SK-N-MC (cell line): ENCODE measurements around the gene PLEKHH3.
A peak's percentile ranks its signal among the peaks of the same experiment; 100 is the strongest.

ENCODE experiments used
- DNase-seq: peaks from one replicate; pipeline ENCODE4 v3.0.0-alpha.2; 2011; ENCODE audit warnings: low read depth, low spot score
- H3K27ac ChIP-seq: fragments of 200-600 bp; sonication (generic); 2 replicates; pipeline ENCODE4 v1.5.1; 2016; ENCODE audit warnings: mixed run types
- H3K36me3 ChIP-seq: fragments of 200-600 bp; sonication (generic); 2 replicates; pipeline ENCODE4 v1.6.1; 2017; ENCODE audit warnings: antibody characterized with exemption, low read length, mixed read lengths; ENCODE audit not compliant: insufficient read depth
- H3K4me3 ChIP-seq: fragments of 200-600 bp; sonication (generic); 2 replicates; pipeline ENCODE4 v1.5.1; 2016
- H3K9ac ChIP-seq: fragments of 200-600 bp; sonication (generic); 2 replicates; pipeline ENCODE4 v1.8.0; 2017; ENCODE audit warnings: mixed run types, mixed read lengths; ENCODE audit not compliant: insufficient read length
- H3K9me3 ChIP-seq: fragments of 200-600 bp; sonication (generic); 2 replicates; pipeline ENCODE4 v1.6.1; 2017; ENCODE audit warnings: low read depth, mild to moderate bottlenecking, antibody characterized with exemption, low read length, moderate library complexity, mixed read lengths
- EZH2 ChIP-seq: fragments of 200-600 bp; sonication (generic); IDR thresholded peaks from one replicate; pipeline ENCODE4 v1.6.1; 2017; ENCODE audit warnings: antibody characterized with exemption
- FOXP2 ChIP-seq: optimal IDR thresholded peaks from 2 replicates; pipeline ENCODE3; 2011; ENCODE audit warnings: mild to moderate bottlenecking, moderate library complexity; ENCODE audit not compliant: insufficient read depth; ENCODE audit errors: extremely low read length, control extremely low read depth
- POLR2AphosphoS5 ChIP-seq: IDR thresholded peaks from 2 replicates; pipeline ENCODE4 v1.6.1; 2012; ENCODE audit warnings: mild to moderate bottlenecking, low read depth, low read length, borderline replicate concordance

The PLEKHH3 gene

DNA sequence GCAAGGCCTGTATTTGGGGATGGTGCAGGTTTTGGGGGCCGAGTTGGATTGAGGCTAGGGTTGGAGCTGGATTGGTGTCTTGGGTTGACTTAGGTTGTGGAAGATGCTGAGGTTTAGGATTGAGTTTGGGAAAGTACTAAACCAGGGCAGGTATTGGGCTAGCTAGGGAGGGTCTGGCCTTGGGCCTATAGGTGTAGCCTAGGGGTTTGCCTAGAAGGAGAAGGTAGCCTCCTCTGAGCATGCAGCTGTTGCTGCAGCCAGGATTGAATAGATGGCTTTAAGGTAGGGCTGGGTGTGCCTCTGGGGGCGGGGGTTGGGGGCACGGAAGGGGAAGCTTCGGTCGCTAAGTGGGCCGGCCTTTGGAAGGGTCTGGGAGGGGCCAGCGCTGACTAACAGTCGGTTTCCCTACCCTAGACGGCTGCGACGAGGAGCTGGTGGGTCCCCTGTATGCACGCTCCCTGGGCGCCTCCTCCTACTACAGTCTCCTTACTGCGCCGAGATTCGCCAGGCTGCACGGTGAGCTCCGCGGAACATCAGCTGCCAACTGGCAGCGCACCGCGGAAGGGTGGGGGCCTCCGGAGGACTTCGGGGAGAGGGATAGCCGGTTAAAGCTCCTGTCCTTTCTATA lies 6.7 kb upstream of the PLEKHH3 start:
- Histone ChIP-seq H3K27ac (no peak overlapping the region), H3K9me3 (no peaks in the 10 kb centered on the region), H3K36me3 (no peaks in the 10 kb centered on the region; the same call in 1 of the 2 replicates), H3K4me3 (peak overlapping the region; percentile 92), H3K9ac (no peak overlapping the region)
- TF ChIP-seq FOXP2 (no peak), POLR2AphosphoS5 (no peak), EZH2 (no peak)
- no peak for DNase-seq

DNA sequence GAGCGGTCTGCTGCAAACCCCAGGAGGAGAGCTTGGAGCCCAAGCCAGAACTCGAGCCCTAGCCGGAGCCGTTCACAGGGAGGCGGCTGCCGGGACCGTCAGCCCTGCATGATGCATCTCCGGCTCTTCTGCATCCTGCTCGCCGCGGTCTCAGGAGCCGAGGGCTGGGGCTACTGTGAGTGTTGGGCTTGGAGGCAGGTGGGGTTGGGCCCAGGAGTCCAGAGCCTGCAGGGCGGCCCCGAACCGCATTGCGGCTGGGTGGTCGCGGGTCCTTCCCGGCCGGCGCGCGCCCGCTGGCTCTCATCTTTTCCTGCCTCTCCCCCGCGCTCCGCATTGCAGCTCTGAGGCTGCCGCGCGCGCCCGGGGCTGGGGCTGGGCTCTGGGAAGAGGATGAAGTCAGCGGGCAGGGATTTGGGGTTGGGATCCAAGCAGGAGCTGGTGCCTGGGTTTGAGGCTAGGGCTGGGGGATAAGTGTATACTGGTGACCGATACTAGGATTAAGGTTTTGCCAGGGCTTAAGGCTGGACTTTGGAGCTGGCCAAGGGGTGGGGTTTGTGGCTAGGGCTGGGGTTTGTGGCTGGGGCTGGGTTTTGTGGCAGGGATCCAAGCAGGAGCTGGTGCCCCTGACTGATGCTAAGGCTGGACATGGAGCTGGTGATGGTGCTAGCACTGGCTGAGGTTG lies 6.1 kb upstream of the PLEKHH3 start:
- no peak overlapping the region for H3K27ac ChIP-seq
- TF ChIP-seq POLR2AphosphoS5: no peak
- no peak for TF ChIP-seq FOXP2
- TF ChIP-seq EZH2: no peak
- DNase-seq: no peak
- peak overlapping the region; percentile 92 for H3K4me3 ChIP-seq
- peak overlapping the region; percentile 7 for H3K9ac ChIP-seq
- no peaks in the 10 kb centered on the region for H3K9me3 ChIP-seq
- no peaks in the 10 kb centered on the region; the same call in 1 of the 2 replicates for H3K36me3 ChIP-seq

DNA sequence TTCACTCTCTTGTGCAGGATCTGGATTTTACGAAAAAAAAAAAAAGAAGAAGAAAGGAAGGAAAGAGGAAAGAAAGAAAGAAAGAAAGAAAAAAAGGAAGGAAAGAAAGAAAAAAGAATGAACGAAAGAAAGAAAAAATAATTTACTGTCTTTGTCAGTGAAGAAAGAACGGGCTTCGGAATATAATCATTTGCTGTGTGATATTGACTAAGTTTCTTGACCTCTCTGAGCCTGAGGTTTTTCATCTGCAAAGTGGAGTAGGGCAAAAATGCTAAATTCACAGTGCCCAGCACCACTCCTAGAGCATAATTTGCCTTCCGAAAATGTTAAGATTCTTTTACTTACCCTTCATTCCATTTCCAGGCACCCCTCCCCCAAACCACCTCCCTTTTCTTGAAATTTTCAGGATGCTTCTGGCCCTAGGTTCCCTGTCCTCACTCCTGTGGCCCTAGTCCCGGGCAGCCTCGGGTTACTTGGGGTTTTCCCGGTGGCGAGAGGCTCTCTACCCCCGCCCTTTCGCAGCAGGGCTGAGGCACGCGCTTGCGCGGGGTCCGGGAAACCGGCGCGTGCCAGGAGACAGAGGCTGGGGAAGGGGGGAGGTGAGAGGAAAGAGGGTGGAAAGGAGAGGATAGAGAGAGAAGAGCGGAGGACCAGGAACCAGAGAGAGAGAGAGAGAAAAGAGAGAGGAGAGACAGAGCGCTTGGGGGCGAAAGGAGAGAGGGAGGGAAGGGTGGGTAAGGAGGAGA lies 5.4 kb upstream of the PLEKHH3 start, which contains the start of gene CNTNAP1:
TSS of gene CNTNAP1 (plus strand) at position 556 of the 746 bp plus-strand sequence. CDS start 299 bp downstream, outside the sequence.
- TF ChIP-seq POLR2AphosphoS5 (peak; percentile 69), EZH2 (no peak)

DNA sequence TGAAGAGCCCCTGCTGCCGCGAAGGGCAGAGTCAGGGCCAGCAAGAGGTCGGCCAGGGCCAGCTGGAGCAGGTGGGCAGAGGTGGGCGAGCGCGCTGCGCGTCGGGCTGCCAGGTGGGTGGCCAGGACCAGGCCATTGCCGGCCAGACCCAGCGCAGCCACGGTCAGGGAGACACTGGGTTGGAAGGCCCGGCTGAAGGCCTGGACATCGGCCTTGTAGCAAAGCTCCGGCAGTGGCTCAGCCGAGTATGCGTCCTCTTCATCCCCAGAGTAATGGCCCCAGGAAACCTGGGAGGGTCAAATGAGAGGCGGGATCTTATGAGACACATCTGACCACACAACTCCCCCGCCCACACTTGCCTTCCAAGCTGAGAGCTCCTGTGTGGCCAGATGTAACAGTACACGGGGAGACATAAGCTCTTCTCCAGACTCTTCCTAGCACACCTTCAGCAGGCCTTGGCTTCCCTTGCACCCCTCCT lies 3.6 kb upstream of the PLEKHH3 start:
- H3K9ac ChIP-seq: no peak overlapping the region

More for the DNA sequence above, 5.4 kb upstream of the PLEKHH3 start, which contains the start of gene CNTNAP1:
- H3K27ac ChIP-seq: peak within 1 kb of the TSS; percentile 61
- no peaks in the 10 kb centered on the region for H3K9me3 ChIP-seq
- peak within 1 kb of the TSS; percentile 61 for H3K9ac ChIP-seq
- peak within 1 kb of the TSS; percentile 92 for H3K4me3 ChIP-seq
- H3K36me3 ChIP-seq: no peaks in the 10 kb centered on the region; the same call in 1 of the 2 replicates
- DNase-seq: no peak

DNA sequence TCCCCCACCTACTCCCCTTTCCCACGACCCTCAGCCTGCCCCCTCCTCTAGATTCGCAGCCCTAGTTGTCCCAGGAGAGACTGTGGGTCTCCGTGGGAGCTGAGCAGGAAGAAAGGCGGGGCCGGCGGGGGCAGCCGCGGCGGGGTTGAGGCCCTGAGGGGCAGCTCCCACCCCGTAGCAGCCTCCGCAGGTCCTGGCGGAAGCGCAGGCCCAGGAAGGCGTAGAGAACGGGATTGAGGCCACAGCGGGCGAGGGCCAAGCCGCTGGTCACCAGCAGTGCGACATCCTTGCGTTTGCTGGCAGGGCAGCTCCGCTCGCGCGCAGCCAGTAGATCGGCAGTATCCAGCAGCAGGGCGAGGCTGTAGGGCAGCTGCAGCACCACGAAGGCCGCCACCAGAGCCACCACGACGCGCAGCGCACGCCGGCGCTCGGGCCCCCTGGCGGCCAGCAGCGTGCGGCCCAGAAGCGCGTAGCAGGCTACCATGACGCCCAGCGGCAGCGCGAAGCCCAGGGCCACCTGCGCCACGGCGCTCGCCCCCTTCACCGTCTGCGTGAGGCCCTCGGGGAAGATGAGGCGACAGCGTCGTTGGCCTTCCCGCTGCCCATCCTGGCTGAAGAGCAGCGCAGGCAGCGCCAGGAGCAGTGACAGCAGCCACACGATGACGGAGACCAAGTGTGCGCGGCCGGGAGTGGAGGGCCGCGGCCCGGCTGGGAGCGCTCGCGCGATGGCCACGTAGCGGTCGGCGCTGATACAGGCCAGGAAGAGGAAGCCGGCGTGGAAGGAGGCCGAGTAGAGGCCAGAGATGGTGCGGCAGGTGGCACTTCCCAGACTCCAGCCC lies 2.9 kb upstream of the PLEKHH3 start:
- no peak for DNase-seq
- Histone ChIP-seq H3K27ac (peak overlapping the region; percentile 94), H3K4me3 (peak overlapping the region; percentile 96), H3K9me3 (no peaks in the 10 kb centered on the region), H3K36me3 (no peaks in the 10 kb centered on the region), H3K9ac (peak overlapping the region; percentile 47)
- TF ChIP-seq FOXP2 (no peak), POLR2AphosphoS5 (no peak), EZH2 (no peak)

More for the DNA sequence above, 3.6 kb upstream of the PLEKHH3 start:
- H3K9me3 ChIP-seq: no peaks in the 10 kb centered on the region
- 0 out of 2 replicates have a peak overlapping the region, but pooled peaks have one; percentile 40 for H3K27ac ChIP-seq
- no peak for DNase-seq
- TF ChIP-seq POLR2AphosphoS5 (no peak), EZH2 (no peak), FOXP2 (no peak)
- H3K4me3 ChIP-seq: no peak overlapping the region
- H3K36me3 ChIP-seq: no peaks in the 10 kb centered on the region; the same call in 1 of the 2 replicates

DNA sequence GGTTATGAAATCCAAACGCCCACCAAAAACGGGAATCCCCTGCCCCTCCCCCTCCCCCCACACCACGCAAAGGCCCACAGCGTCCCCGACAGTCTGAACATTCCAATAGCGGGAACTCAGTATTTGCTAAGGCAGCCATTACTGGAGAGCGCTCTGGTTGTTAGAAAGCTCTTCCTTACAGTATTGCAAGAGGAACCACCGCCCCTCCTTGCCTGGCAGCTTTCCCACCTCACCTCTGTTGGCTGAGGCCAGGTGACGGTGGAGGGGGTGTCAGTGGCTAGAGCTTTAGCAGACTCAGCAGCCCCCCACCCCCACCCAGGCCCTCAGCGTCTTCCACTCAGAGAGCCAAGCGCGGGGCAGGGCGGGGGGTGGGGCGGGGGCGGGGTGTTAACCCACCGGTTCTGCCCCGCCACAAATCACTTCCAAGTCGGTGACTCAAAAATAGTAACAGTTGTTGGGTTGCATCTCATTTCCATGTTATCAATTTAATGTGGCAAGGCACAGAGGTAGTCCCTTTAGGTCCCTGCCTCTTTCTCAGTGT lies 2.2 kb upstream of the PLEKHH3 start:
- H3K9me3 ChIP-seq: no peaks in the 10 kb centered on the region
- no peaks in the 10 kb centered on the region for H3K36me3 ChIP-seq
- peak overlapping the region; percentile 94 for H3K27ac ChIP-seq
- TF ChIP-seq FOXP2 (no peak), EZH2 (no peak), POLR2AphosphoS5 (no peak)
- no peak for DNase-seq
- peak overlapping the region; percentile 96 for H3K4me3 ChIP-seq
- peak overlapping the region; percentile 86 for H3K9ac ChIP-seq
